Glutamatergic neuron (in vitro differentiated cells): Measurements from ENCODE around the gene ACR. TPM values are rescaled to one million over a fixed set of nuclear protein-coding genes. Genes with fewer than 3 reads are reported as not detected.
A peak's percentile ranks its signal among the peaks of the same experiment; 100 is the strongest.

ENCODE experiments used
- DNase-seq: peaks from one replicate; pipeline ENCODE4 v3.0.0; 2022
- H3K27ac Mint-ChIP-seq: one replicate; pipeline ENCODE4 v1.8.0; 2020; ENCODE audit warnings: mild to moderate bottlenecking, mixed read lengths, inconsistent platforms; ENCODE audit not compliant: unreplicated experiment
- H3K27me3 Mint-ChIP-seq: one replicate; pipeline ENCODE4 v1.8.0; 2020; ENCODE audit warnings: mild to moderate bottlenecking, moderate library complexity, mixed read lengths, inconsistent platforms; ENCODE audit not compliant: unreplicated experiment
- H3K36me3 Mint-ChIP-seq: one replicate; pipeline ENCODE4 v1.8.0; 2020; ENCODE audit warnings: mild to moderate bottlenecking, mixed read lengths, inconsistent platforms; ENCODE audit not compliant: unreplicated experiment
- H3K4me1 Mint-ChIP-seq: one replicate; pipeline ENCODE4 v1.8.0; 2020; ENCODE audit warnings: mild to moderate bottlenecking, low read depth, mixed read lengths, inconsistent platforms; ENCODE audit not compliant: unreplicated experiment
- H3K4me3 Mint-ChIP-seq: one replicate; pipeline ENCODE4 v1.8.0; 2020; ENCODE audit warnings: mild to moderate bottlenecking, mixed read lengths, inconsistent platforms; ENCODE audit not compliant: unreplicated experiment
- H3K9me3 Mint-ChIP-seq: one replicate; pipeline ENCODE4 v1.8.0; 2020; ENCODE audit warnings: mild to moderate bottlenecking, moderate library complexity, mixed read lengths, inconsistent platforms; ENCODE audit not compliant: unreplicated experiment
- CTCF ChIP-seq: fragments of 200-600 bp; sonication (generic); IDR thresholded peaks from one replicate; pipeline ENCODE4 v1.5.0; 2021; ENCODE audit not compliant: partially characterized antibody, unreplicated experiment
- total RNA-seq: library from RNA; stranded (reverse); fragmentation: NEBNext Ultra II Directional; extraction: Animal tissue kit (Norgen Biotek cat#: 25700); gene quantifications from one replicate; pipeline ENCODE4 v1.2.1, GENCODE V29; 2021; ENCODE audit not compliant: unreplicated experiment

The ACR gene
- total RNA-seq, 1 donor from 2014 or later = not detected

- Mint-ChIP-seq H3K27ac (no peak overlapping the region), H3K36me3 (peaks cover 16% of the 10 kb centered on the region), H3K4me3 (no peak overlapping the region), H3K9me3 (peaks cover 11% of the 10 kb centered on the region), H3K4me1 (peaks cover 3% of the 10 kb centered on the region), H3K27me3 (peaks cover 29% of the 10 kb centered on the region)
- no peak for DNase-seq
- no peak for TF ChIP-seq CTCF
Observed at GRCh38 chr22:50723991-50724390, 14.0 kb upstream of the ACR start.

DNA sequence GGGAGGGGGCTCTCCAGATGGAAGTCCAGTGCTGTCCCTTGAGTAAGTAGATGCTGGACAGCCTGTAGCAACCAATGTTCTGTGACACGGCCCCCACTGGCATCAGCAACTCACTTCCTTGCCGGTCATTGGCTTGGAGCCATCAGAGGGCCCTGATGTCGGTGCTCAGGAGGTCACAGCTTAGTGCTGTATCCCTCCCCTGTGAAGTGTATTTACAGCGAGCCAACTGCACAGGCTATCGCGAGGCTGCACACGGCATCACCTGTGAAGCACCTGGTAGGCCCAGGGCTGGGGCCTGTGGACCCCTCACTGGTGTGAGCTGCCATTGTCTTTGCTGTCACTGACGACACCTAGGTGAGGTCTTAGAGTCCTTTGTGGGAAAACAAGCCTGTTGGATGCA lies 13.4 kb upstream of the ACR start:
- H3K4me1 Mint-ChIP-seq = peaks cover 3% of the 10 kb centered on the region
- H3K4me3 Mint-ChIP-seq = no peak overlapping the region
- peaks cover 16% of the 10 kb centered on the region for H3K36me3 Mint-ChIP-seq
- H3K27ac Mint-ChIP-seq = no peak overlapping the region
- no peak for DNase-seq
- TF ChIP-seq CTCF = no peak
- H3K27me3 Mint-ChIP-seq = peaks cover 28% of the 10 kb centered on the region
- peaks cover 11% of the 10 kb centered on the region for H3K9me3 Mint-ChIP-seq

DNA sequence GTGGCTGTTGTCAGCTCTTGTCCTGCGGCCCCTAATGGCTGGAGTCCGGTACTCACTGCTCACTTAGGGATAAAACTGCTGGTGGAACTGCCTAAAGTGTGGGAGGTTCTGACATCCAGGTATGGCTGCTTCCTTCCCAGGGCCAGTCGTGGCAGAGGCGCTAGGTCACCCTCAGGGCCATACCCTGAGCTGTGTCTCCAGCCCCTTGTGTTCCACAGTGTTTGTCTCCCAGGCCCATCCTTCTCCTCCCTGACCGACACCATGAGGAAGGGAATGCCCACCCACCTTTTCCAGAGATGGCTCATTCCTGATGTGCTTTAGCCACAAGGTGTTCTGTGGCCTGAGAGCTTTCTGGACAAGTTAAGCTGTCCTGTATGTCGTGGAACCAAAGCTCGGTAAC lies 12.4 kb upstream of the ACR start:
- H3K36me3 Mint-ChIP-seq = peaks cover 16% of the 10 kb centered on the region
- peaks cover 3% of the 10 kb centered on the region for H3K4me1 Mint-ChIP-seq
- H3K27me3 Mint-ChIP-seq = peaks cover 34% of the 10 kb centered on the region
- no peak overlapping the region for H3K27ac Mint-ChIP-seq
- no peak for DNase-seq
- no peak overlapping the region for H3K4me3 Mint-ChIP-seq
- H3K9me3 Mint-ChIP-seq = peaks cover 11% of the 10 kb centered on the region
- no peak for TF ChIP-seq CTCF

DNA sequence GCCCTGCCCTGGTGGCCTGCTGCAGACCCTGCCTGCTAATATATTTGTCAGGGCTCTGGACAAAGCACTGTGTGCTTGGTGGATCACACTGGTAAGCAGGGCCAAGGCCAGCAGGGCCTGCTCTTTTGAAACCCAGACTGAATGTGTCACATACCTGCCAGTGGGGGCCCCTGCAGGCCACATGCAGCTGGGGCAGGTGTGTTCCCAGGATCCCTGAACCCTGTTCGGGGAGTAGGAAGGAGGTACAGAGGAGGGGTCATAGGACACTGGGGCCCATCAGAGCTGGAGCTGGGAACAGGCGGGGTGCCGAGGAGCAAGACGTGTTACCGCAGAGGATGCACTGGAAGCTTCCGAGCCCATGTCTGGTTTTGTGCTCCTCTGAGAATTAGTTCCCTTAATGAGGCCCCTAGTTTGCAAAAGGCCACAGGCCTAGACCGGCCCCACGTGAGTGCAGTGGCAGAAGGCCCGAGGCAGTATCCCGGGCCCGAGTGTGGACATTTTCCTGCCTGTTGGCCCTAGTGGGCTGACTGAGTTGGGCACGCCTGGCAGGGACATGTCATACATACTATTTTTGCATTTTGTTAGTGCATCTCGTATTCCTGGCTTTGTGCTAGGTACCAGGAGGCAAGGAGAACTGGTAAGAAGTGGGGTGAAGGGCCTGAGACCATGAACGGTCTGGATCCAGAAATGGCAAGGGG lies 11.2 kb upstream of the ACR start:
- Mint-ChIP-seq H3K4me3 (no peak overlapping the region), H3K36me3 (peaks cover 16% of the 10 kb centered on the region), H3K9me3 (peaks cover 11% of the 10 kb centered on the region), H3K4me1 (peaks cover 3% of the 10 kb centered on the region), H3K27ac (no peak overlapping the region), H3K27me3 (peaks cover 36% of the 10 kb centered on the region)
- DNase-seq = peak; percentile 5
- no peak for TF ChIP-seq CTCF

DNA sequence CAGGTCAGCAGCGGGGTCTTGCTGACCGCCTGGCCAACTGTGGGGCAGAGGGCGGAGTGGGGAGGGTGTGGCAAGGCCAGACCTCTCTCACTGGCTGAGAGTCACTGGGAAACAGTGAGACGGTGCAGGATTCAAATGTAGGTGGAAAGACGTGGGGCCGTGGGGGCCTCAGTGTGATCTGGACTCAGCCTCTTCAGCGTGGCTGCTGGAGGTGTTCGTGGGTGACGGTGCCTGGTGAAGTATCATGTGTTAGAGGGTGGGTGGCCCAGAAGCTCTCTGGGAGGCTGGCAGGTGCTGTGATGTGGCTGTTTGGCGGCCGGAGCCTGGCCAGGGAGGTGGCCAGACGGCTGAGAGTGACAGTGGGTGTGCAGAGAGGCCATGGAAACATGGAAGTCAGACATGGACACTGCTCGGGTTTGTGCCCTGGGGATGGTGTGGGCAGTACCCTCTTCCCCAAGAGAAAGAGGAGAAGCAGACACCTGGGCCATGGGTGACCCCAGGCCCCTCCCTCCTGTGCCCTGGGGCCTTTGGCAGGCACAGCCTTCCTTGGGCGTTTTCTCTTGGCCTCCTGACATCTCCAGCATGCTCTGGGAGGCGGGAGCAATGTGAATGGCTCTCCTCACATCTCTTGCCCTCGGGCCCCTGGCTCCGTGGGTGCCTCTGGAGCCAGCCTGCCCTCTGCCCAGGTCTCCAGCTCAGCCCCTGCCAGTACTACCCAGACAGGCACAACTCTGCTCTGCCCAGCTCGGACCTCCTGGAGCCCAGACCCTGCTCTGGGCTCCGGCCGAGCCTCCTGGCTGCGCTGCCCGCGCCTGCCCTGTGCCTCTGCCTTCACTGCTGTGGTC lies 10.1 kb upstream of the ACR start:
- H3K4me3 Mint-ChIP-seq = no peak overlapping the region
- no peak overlapping the region for H3K27ac Mint-ChIP-seq
- H3K4me1 Mint-ChIP-seq = peaks cover 1% of the 10 kb centered on the region
- H3K9me3 Mint-ChIP-seq = peaks cover 7% of the 10 kb centered on the region
- H3K27me3 Mint-ChIP-seq = peaks cover 32% of the 10 kb centered on the region
- no peak for TF ChIP-seq CTCF
- peak; percentile 11 for DNase-seq
- H3K36me3 Mint-ChIP-seq = peaks cover 8% of the 10 kb centered on the region
